Peyer's patch (tissue), 4 donors: ENCODE results near the gene HEMK1. TPM values are rescaled to one million over a fixed set of nuclear protein-coding genes. Genes with fewer than 3 reads are reported as not detected.

Experiments used
- DNase-seq, 3 donors: peaks; one replicate each; pipeline ENCODE4 v3.0.0-alpha.2; 2017 to 2019
- H3K27ac ChIP-seq, 4 donors: fragments of 200-600 bp; sonication (generic); one replicate each; pipeline ENCODE4 v1.5.1; 2016 to 2019
- H3K27me3 ChIP-seq, 2 donors: fragments of 200-600 bp; sonication (generic); one replicate each; pipeline ENCODE4 v1.5.1; 2019
- H3K36me3 ChIP-seq, 3 donors: fragments of 200-600 bp; sonication (generic); one replicate each; pipeline ENCODE4 v1.5.1; 2016 to 2019
- H3K4me1 ChIP-seq, 4 donors: fragments of 200-600 bp; sonication (generic); one replicate each; pipeline ENCODE4 v1.5.1; 2016 to 2019
- H3K4me3 ChIP-seq, 4 donors: fragments of 200-600 bp; sonication (generic); 1 replicate in 3 of 4; 2 replicates in 1 of 4; pipeline ENCODE4 v1.5.1; 2016 to 2019; ENCODE audit warnings: mild to moderate bottlenecking in 1 of 4
- H3K9me3 ChIP-seq, 4 donors: fragments of 200-600 bp; sonication (generic); one replicate each; pipeline ENCODE4 v1.5.1; 2016 to 2019; ENCODE audit warnings: mild to moderate bottlenecking in 1 of 4
- POLR2A ChIP-seq, 2 donors: fragments of 450-650 bp; IDR thresholded peaks; one replicate each; pipeline ENCODE4 v1.5.1; 2017; ENCODE audit warnings: antibody characterized with exemption in 2 of 2, mild to moderate bottlenecking in 2 of 2, moderate library complexity in 2 of 2
- total RNA-seq, 4 donors: library from RNA; depleted of rRNA; stranded (reverse); fragments of >200 nt; gene quantifications; one replicate each; pipeline ENCODE4 v1.1.0, GENCODE V29; 2016
- TF ChIP-seq, protein P1 (sequence below), 6 experiments: fragments of 450-650 bp in 4 of 6; fragments of 200-600 bp in 2 of 6; sonication (generic) in 1 of 6; IDR thresholded peaks; one replicate each; pipeline ENCODE4 v1.5.1; 2017 to 2019; ENCODE audit warnings: antibody characterized with exemption in 6 of 6, mild to moderate bottlenecking in 3 of 6, moderate library complexity in 1 of 6

Gene HEMK1
- total RNA-seq, 4 donors from 2014 or later = 8.6 to 15.3 (median 12.5) TPM

DNA sequence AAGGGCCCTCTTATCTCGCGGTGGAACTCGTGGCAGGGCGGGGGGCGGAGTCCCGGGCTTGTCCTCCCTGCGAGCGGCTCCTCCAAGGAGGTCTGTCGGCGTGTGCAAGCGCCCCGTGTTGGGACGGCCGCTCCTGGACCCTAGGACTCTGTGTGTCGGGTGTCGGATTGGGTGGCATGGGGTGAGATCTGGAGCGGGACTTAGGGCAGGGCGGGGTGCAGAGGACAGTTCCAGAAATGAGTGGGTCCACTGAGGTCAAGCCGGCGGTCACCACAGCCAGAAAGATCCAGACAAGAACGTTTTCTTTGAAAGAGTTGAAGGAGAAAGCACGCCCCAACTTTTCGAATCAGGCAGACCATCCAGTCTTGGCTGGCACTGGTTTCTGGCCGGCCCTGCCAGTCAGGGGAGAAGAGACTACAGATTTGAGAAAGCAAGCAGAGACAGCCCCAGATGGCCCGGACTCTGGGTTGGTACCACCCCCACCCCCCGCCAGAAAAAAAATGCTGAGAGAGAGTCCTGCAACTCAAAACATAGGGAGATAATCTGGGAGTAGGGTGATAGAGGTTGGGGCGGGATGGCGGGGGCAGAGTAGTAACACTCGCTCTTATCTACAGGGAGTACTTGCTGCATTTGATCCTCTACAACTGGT, 43.0 kb downstream of the HEMK1 start:
- H3K27me3 ChIP-seq = no peaks in the 10 kb centered on the region
- no peak for TF ChIP-seq POLR2A (IDR thresholded peaks at IDR 0.05)
- TF ChIP-seq, protein P1, sequence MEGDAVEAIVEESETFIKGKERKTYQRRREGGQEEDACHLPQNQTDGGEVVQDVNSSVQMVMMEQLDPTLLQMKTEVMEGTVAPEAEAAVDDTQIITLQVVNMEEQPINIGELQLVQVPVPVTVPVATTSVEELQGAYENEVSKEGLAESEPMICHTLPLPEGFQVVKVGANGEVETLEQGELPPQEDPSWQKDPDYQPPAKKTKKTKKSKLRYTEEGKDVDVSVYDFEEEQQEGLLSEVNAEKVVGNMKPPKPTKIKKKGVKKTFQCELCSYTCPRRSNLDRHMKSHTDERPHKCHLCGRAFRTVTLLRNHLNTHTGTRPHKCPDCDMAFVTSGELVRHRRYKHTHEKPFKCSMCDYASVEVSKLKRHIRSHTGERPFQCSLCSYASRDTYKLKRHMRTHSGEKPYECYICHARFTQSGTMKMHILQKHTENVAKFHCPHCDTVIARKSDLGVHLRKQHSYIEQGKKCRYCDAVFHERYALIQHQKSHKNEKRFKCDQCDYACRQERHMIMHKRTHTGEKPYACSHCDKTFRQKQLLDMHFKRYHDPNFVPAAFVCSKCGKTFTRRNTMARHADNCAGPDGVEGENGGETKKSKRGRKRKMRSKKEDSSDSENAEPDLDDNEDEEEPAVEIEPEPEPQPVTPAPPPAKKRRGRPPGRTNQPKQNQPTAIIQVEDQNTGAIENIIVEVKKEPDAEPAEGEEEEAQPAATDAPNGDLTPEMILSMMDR (IDR thresholded peaks at IDR 0.05) = no peak
- peak overlapping the region; percentile 81 to 92 (median 88) for H3K27ac ChIP-seq
- H3K4me1 ChIP-seq = peaks cover 0 to 54% (median 11%) of the 10 kb centered on the region in 4 donors
- no peaks in the 10 kb centered on the region for H3K9me3 ChIP-seq
- no peak for DNase-seq
- H3K36me3 ChIP-seq = peaks cover 0 to 12% (median 0%) of the 10 kb centered on the region in 3 donors
- H3K4me3 ChIP-seq = peak overlapping the region; percentile 55 to 87 (median 68)

DNA sequence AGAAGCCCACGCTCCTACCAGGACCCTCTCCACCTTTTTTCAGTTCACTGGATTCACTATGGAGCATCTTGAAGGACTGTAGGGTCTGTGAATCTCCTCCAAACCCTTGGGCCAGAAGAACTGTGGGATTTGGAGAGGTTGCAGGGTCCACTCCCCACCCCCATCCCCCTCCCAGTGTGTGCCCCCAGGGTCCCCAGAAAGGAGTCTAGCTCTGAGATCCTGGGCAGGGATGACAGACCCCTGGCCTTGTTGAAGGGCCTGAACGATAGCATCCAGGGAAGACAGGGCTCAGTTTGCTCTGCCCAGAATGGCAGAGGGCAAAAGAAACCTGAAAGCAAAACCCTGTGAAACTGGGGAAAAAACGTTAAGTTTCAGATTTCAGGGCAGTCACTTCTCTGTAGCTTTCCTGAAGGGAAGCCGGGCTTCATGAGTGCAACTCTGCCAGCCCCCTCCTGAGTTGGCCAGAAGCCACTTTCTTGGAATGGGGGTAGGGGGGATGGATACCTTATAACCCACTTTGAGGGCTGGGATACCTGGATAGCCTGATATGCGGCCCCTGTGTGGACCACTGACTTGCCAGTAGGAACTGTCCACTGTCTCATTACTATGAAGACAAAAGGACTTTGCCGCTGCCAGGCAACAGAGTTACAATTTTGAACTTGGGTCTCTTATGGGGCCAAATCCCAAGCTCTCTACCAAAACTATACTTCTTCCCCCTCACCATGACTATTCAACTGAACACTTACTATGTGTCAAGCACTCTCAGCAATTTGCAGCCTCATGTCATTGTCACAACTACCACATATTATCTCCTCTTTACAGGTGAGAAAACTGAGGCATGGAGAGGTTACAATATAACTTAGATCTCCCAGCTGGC, 43.9 kb downstream of the HEMK1 start:
- H3K4me3 ChIP-seq = no peak overlapping the region
- peak overlapping the region in 2 of 4 donors; percentile 86 to 92 for H3K27ac ChIP-seq
- DNase-seq = no peak
- H3K36me3 ChIP-seq = peaks cover 0 to 3% (median 0%) of the 10 kb centered on the region in 3 donors
- no peaks in the 10 kb centered on the region for H3K27me3 ChIP-seq
- TF ChIP-seq, protein P1 (IDR thresholded peaks at IDR 0.05) = no peak
- no peak for TF ChIP-seq POLR2A (IDR thresholded peaks at IDR 0.05)
- peaks cover 0 to 52% (median 14%) of the 10 kb centered on the region in 4 donors for H3K4me1 ChIP-seq
- H3K9me3 ChIP-seq = no peaks in the 10 kb centered on the region

DNA sequence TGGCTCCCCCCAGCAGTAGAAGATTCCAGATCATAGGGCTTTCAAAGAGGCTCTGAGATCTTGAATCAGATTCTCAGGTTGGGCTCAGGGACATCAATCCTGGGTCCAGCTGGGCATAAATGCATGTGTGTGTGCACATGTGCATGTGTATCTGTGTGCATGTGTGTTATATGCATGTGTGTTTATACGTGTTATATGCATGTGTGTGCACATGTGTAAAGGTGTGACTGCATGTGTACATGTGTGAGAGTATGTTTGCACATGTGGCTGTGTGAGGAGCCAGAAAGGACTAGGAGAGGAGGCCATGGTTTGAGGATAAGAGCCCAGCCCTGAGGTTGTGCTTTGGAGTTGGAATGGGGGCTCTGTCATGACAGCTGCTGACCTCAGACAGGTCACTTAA, 45.9 kb downstream of the HEMK1 start:
- Histone ChIP-seq H3K27me3 (no peaks in the 10 kb centered on the region), H3K9me3 (no peaks in the 10 kb centered on the region), H3K27ac (no peak overlapping the region), H3K4me3 (no peak overlapping the region), H3K4me1 (peaks cover 0 to 53% (median 21%) of the 10 kb centered on the region in 4 donors), H3K36me3 (no peaks in the 10 kb centered on the region)
- no peak for DNase-seq
- TF ChIP-seq, protein P1 (IDR thresholded peaks at IDR 0.05) = no peak
- no peak for TF ChIP-seq POLR2A (IDR thresholded peaks at IDR 0.05)

DNA sequence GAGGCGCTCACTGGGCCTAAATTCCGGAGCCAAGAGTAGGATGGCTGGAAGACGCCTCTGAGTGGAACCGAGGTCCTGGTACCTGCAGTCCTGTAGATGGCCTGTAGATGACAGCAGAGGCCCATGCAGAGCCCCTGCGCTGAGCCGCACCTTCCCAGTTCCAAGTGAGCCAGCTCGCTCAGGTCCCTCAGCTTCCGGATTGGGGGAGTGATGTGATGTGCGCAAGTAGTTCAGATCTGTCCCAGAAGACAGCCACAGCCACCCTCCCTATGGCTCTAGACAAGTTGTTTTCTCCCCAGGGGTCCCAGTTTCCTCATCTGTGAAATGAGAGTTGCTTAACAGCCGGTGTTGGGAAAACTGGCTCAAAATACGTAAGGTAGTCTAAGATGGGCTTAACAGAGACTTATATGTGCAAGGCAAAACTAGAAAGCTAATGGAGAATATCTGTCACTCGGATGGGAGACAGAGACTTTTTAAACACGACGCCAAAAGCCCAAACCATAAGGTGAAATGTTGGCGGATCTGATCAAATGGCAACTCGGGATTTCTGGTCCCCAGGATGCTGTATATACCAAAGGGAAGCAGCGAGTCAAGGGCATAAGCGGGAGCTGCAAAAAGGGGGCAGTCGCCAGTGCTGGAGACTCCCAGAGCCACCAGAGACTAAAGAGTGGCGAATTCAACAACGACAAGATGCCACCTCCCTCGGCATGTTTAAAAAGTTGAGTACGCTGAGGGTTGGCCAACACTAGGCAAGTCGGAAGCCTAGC, 46.9 kb downstream of the HEMK1 start:
- Histone ChIP-seq H3K27me3 (no peaks in the 10 kb centered on the region), H3K9me3 (no peaks in the 10 kb centered on the region), H3K27ac (peak overlapping the region; percentile 83 to 97 (median 94)), H3K4me1 (peaks cover 0 to 43% (median 16%) of the 10 kb centered on the region in 4 donors), H3K4me3 (peak overlapping the region; percentile 69 to 99 (median 91)), H3K36me3 (no peaks in the 10 kb centered on the region)
- DNase-seq = peak; percentile 83 to 94 (median 85)
- TF ChIP-seq, protein P1 (IDR thresholded peaks at IDR 0.05) = peak; percentile 95 to 100 (median 99)
- no peak for TF ChIP-seq POLR2A (IDR thresholded peaks at IDR 0.05)

DNA sequence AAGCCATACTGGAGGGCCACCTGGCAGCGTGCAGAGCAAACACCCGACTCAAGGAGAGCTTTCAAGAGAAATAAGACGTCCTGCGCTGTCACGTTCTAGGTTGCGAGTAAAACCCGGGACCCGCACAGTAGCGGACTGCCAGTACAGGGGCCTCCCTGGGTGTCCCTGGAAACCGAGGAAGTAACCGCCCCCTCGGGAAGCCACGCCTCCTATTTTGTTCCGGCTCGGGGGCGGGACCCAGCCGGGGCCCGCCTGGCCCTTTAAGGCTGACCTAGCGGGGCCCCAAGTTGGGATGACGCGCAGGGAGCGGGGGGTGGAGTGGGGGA, 47.4 kb downstream of the HEMK1 start:
- DNase-seq = peak; percentile 92 to 98 (median 97)
- H3K9me3 ChIP-seq = no peaks in the 10 kb centered on the region
- H3K4me1 ChIP-seq = peaks cover 0 to 43% (median 15%) of the 10 kb centered on the region in 4 donors
- H3K4me3 ChIP-seq = peak overlapping the region; percentile 69 to 99 (median 91)
- peak in 1 of 2 donors; percentile 15 for TF ChIP-seq POLR2A (IDR thresholded peaks at IDR 0.05)
- TF ChIP-seq, protein P1 (IDR thresholded peaks at IDR 0.05) = no peak
- H3K36me3 ChIP-seq = no peaks in the 10 kb centered on the region
- H3K27me3 ChIP-seq = no peaks in the 10 kb centered on the region
- H3K27ac ChIP-seq = peak overlapping the region; percentile 83 to 97 (median 94)
